HepG2 (cell line): ENCODE data around the gene SLC35F3. TPM values are rescaled to one million over a fixed set of nuclear protein-coding genes. Genes with fewer than 3 reads are reported as not detected.

Experiments
- ATAC-seq: fragments of 200-7000 bp; cut with Tn5 transposase; 3 replicates; pipeline ENCODE4 v1.9.1; 2020; ENCODE audit warnings: mild to moderate bottlenecking, moderate library complexity
- BruUV-seq: library from RNA; stranded (reverse); fragments of 400-500 nt; replicated peaks from 2 replicates; lab custom pipeline; 2021; lab: Mats Ljungman, UMichigan
- CTCF ChIA-PET: fragments of 300-600 bp; formaldehyde crosslinking; extraction: SDS; loops from one replicate; lab custom pipeline; 2021; ENCODE audit warnings: low total read pairs, inconsistent platforms, low intra/inter-chr PET ratio; lab: Yijun Ruan, JAX
- POLR2A ChIA-PET: fragments of 350-600 bp; sonication (Branson Sonifier 250); formaldehyde crosslinking; loops from one replicate; lab custom pipeline; 2020; ENCODE audit warnings: antibody characterized with exemption, inconsistent platforms; lab: Yijun Ruan, JAX
- DNase-seq: peaks from one replicate; pipeline ENCODE4 v3.0.0-alpha.2; 2015; ENCODE audit warnings: low spot score
- FAIRE-seq: peaks from 3 replicates; lab custom pipeline; 2011; peaks lifted over from hg19 to GRCh38; lab: Jason Lieb, UNC
- H2AFZ ChIP-seq: one replicate; pipeline ENCODE4 v1.6.1; 2011; ENCODE audit warnings: low read length, inconsistent platforms
- H3K27ac ChIP-seq: fragments of 300-600 bp; 3 replicates; pipeline ENCODE4 v1.8.0; 2011; ENCODE audit warnings: mixed run types, mild to moderate bottlenecking, mixed read lengths, low read length, inconsistent platforms; ENCODE audit not compliant: insufficient read depth; ENCODE audit errors: extremely low read length
- H3K27me3 ChIP-seq, 2 experiments: fragments of 200-600 bp in 1 of 2; 2 replicates in 1 of 2; 3 replicates in 1 of 2; pipeline versions ENCODE4 v1.6.0 to v1.8.0; 2011; ENCODE audit warnings: low read length in 2 of 2, mild to moderate bottlenecking in 2 of 2, moderate library complexity in 2 of 2, inconsistent platforms in 1 of 2; ENCODE audit not compliant: insufficient read depth in 2 of 2, control insufficient read depth in 1 of 2
- H3K36me3 ChIP-seq, 2 experiments: fragments of 200-600 bp in 1 of 2; replicated peaks in 1 of 2; 2 replicates in 1 of 2; 3 replicates in 1 of 2; pipeline versions ENCODE4 v1.5.1 to v1.8.0; 2011; ENCODE audit warnings: low read length in 2 of 2, inconsistent platforms in 1 of 2; ENCODE audit not compliant: insufficient read depth in 2 of 2, control insufficient read depth in 1 of 2
- H3K4me1 ChIP-seq: 2 replicates; pipeline ENCODE4 v1.5.1; 2012; ENCODE audit warnings: low read length, inconsistent platforms; ENCODE audit not compliant: insufficient read depth
- H3K4me2 ChIP-seq: 2 replicates; pipeline ENCODE4 v1.6.0; 2011; ENCODE audit warnings: low read depth, low read length, inconsistent platforms
- H3K4me3 ChIP-seq, 3 experiments: fragments of 200-600 bp in 1 of 3; sonication (generic), shearing (Covaris generic) in 1 of 3; replicated peaks in 1 of 3; 2 replicates each; pipeline ENCODE4 v1.5.1; 2011 to 2016; ENCODE audit warnings: low read length in 3 of 3, inconsistent platforms in 2 of 3, low read depth in 2 of 3, mild to moderate bottlenecking in 2 of 3, control low read depth in 1 of 3, mixed read lengths in 1 of 3; ENCODE audit not compliant: insufficient read depth in 1 of 3
- H3K79me2 ChIP-seq: one replicate; pipeline ENCODE4 v1.6.1; 2011; ENCODE audit warnings: low read length, inconsistent platforms; ENCODE audit not compliant: insufficient read depth
- H3K9ac ChIP-seq: 2 replicates; pipeline ENCODE4 v1.6.0; 2011; ENCODE audit warnings: mild to moderate bottlenecking, low read depth, low read length, inconsistent platforms; ENCODE audit not compliant: insufficient read depth
- H3K9me3 ChIP-seq: 2 replicates; pipeline ENCODE4 v1.5.1; 2012; ENCODE audit warnings: mild to moderate bottlenecking, low read length
- H4K20me1 ChIP-seq: 2 replicates; pipeline ENCODE4 v1.6.0; 2011; ENCODE audit warnings: inconsistent platforms, mild to moderate bottlenecking, low read length, moderate library complexity; ENCODE audit not compliant: insufficient read depth
- FOXK1 ChIP-seq: sonication (generic); formaldehyde crosslinking; IDR thresholded peaks from 2 replicates; pipeline ENCODE4 v1.4.0; 2020; ENCODE audit warnings: low read depth, missing genetic modification reagents, borderline replicate concordance
- MBD4 ChIP-seq: IDR thresholded peaks from 2 replicates; pipeline ENCODE4 v1.6.1; 2012; ENCODE audit warnings: low read length, inconsistent platforms, borderline replicate concordance
- NFE2L1 ChIP-seq: sonication (generic); formaldehyde crosslinking; IDR thresholded peaks from 2 replicates; pipeline ENCODE4 v1.4.0; 2020; ENCODE audit warnings: missing genetic modification reagents, mild to moderate bottlenecking, borderline replicate concordance
- PRDM4 ChIP-seq: sonication (generic); formaldehyde crosslinking; IDR thresholded peaks from 2 replicates; pipeline ENCODE4 v1.9.0; 2021; ENCODE audit warnings: missing genetic modification reagents, borderline replicate concordance
- RAD51 ChIP-seq: fragments of 450-650 bp; IDR thresholded peaks from 2 replicates; pipeline ENCODE4 v1.6.1; 2016; ENCODE audit warnings: borderline replicate concordance
- TIGD3 ChIP-seq: sonication (generic); formaldehyde crosslinking; IDR thresholded peaks from 2 replicates; pipeline ENCODE4 v1.5.1; 2020; ENCODE audit warnings: mild to moderate bottlenecking, missing genetic modification reagents, borderline replicate concordance
- XRCC5 ChIP-seq: fragments of 200-400 bp; formaldehyde crosslinking; optimal IDR thresholded peaks from 2 replicates; pipeline ENCODE3; 2017; ENCODE audit warnings: mild to moderate bottlenecking, low read length
- ZNF136 ChIP-seq: sonication (generic); formaldehyde crosslinking; IDR thresholded peaks from 2 replicates; pipeline ENCODE4 v1.8.1; 2022; ENCODE audit warnings: low read depth, mild to moderate bottlenecking, moderate library complexity, missing genetic modification reagents
- ZNF460 ChIP-seq: sonication (generic); formaldehyde crosslinking; IDR thresholded peaks from 2 replicates; pipeline ENCODE4 v1.5.1; 2020; ENCODE audit warnings: missing genetic modification reagents, mild to moderate bottlenecking, borderline replicate concordance
- ZNF589 ChIP-seq: sonication (generic); formaldehyde crosslinking; conservative IDR thresholded peaks from 2 replicates; pipeline ENCODE4 v1.8.0; 2022; ENCODE audit warnings: mild to moderate bottlenecking, moderate library complexity, missing genetic modification reagents
- ZNF607 ChIP-seq: sonication (generic); formaldehyde crosslinking; IDR thresholded peaks from 2 replicates; pipeline ENCODE4 v1.5.1; 2020; ENCODE audit warnings: missing genetic modification reagents, mild to moderate bottlenecking, borderline replicate concordance
- ZNF704 ChIP-seq: sonication (generic); formaldehyde crosslinking; IDR thresholded peaks from 2 replicates; pipeline ENCODE4 v1.8.1; 2023; ENCODE audit warnings: mild to moderate bottlenecking, inconsistent platforms, moderate library complexity, missing genetic modification reagents, borderline replicate concordance
- ZNF710 ChIP-seq: sonication (generic); formaldehyde crosslinking; IDR thresholded peaks from 2 replicates; pipeline ENCODE4 v1.5.0; 2020; ENCODE audit warnings: mild to moderate bottlenecking, missing genetic modification reagents, borderline replicate concordance
- WGBS: methylation state at CpG from one replicate; pipeline ENCODE4 v1.1.6; 2017; ENCODE audit warnings: low lambda C conversion rate; 5-methylcytosine and 5-hydroxymethylcytosine counted together
- in situ Hi-C: cut with HindIII; loops from 2 replicates; pipeline ENCODE4 v1.10.0; 2017; ENCODE audit warnings: low pct_unique_long_range_greater_than_20kb; ENCODE audit not compliant: extremely low pct_ligation_motif_present
- intact Hi-C: fragments of 100-400 bp; cut with micrococcal nuclease; formaldehyde crosslinking; loops from one replicate; pipeline ENCODE4 v1.10.0; 2022; ENCODE audit not compliant: unreplicated experiment
- polyA plus RNA-seq, 8 experiments: library from polyadenylated mRNA; depleted of rRNA in 3 of 8; stranded (reverse) in 7 of 8; unstranded in 1 of 8; fragments of >200 nt; fragmentation: Illumina TruSeq in 4 of 8; extraction: Trizol in 4 of 8; gene quantifications; 2 replicates each; pipeline versions ENCODE4 v1.2.1 to v1.2.3, GENCODE V29; 2011 to 2016; ENCODE audit warnings: low read depth in 4 of 8, missing spikeins in 1 of 8, mixed read lengths in 1 of 8; ENCODE audit not compliant: insufficient read depth in 1 of 8
- total RNA-seq, 5 experiments: library from RNA; depleted of rRNA; stranded (reverse); fragments of >200 nt; fragmentation: Illumina TruSeq; extraction: Trizol; gene quantifications; 2 replicates each; pipeline ENCODE4 v1.2.3, GENCODE V29; 2016; ENCODE audit warnings: low read depth in 1 of 5

Gene SLC35F3
- total and polyA plus RNA-seq, 2 of the 13 experiments (the other 11 are each of a cell fraction or from before 2014, with no cell fraction given), result not detected

GRCh38 chr1:234271243-234271606 is 366.7 kb downstream of the SLC35F3 start:
- POLR2A ChIA-PET, result no interaction called here
- no TSS peak for BruUV-seq
- WGBS, result 19% methylated on average over 4 of the region's 4 CpGs
- TF ChIP-seq PRDM4 (no peak), ZNF460 (no peak), ZNF607 (no peak), NFE2L1 (no peak), TIGD3 (CRISPR knock-in tag) (no peak), MBD4 (no peak), XRCC5 (no peak), ZNF136 (CRISPR knock-in tag) (no peak), ZNF704 (no peak), ZNF710 (CRISPR knock-in tag) (no peak), ZNF589 (CRISPR knock-in tag) (no peak), FOXK1 (no peak), RAD51 (no peak)

More at GRCh38 chr1:234271243-234271606, 366.7 kb downstream of the SLC35F3 start:
- intact Hi-C loops (no loop called here), in situ Hi-C loops (no loop called here)
- H3K4me3 ChIP-seq, result no peak overlapping the region
- ATAC-seq (no peak), DNase-seq (no peak), FAIRE-seq (no peak)
- H3K27me3 ChIP-seq, result peaks cover 0 to 25% of the 10 kb centered on the region in 2 experiments; a peak in 2 of 5 replicates
- H3K36me3 ChIP-seq, result no peaks in the 10 kb centered on the region
- CTCF ChIA-PET, result no interaction called here
- peaks cover 2% of the 10 kb centered on the region for H3K4me1 ChIP-seq
- no peaks in the 10 kb centered on the region for H3K9me3 ChIP-seq
- H3K4me2 ChIP-seq, result no peak overlapping the region
- H3K9ac ChIP-seq, result no peak overlapping the region
- no peak overlapping the region for H2AFZ ChIP-seq
- no peak overlapping the region for H3K27ac ChIP-seq
- H4K20me1 ChIP-seq, result no peaks in the 10 kb centered on the region
- H3K79me2 ChIP-seq, result no peaks in the 10 kb centered on the region
